Gastroesophageal sphincter (tissue), 3 donors: ENCODE results near the gene WAPL.

Source experiments
- POLR2A ChIP-seq, 2 donors: fragments of 450-650 bp; IDR thresholded peaks; one replicate each; pipeline ENCODE4 v1.6.1; 2017; ENCODE audit warnings: antibody characterized with exemption in 2 of 2, mild to moderate bottlenecking in 2 of 2, moderate library complexity in 1 of 2
- POLR2AphosphoS5 ChIP-seq: sonication (generic); formaldehyde crosslinking; IDR thresholded peaks from one replicate; pipeline ENCODE4 v1.6.1; 2017; ENCODE audit warnings: antibody characterized with exemption
- TF ChIP-seq, protein P1 (sequence below), 4 experiments: fragments of 200-600 bp in 2 of 4; fragments of 450-650 bp in 2 of 4; sonication (generic) in 1 of 4; IDR thresholded peaks; one replicate each; pipeline ENCODE4 v1.5.1; 2017 to 2019; ENCODE audit warnings: antibody characterized with exemption in 4 of 4, mild to moderate bottlenecking in 2 of 4, moderate library complexity in 2 of 4

DNA sequence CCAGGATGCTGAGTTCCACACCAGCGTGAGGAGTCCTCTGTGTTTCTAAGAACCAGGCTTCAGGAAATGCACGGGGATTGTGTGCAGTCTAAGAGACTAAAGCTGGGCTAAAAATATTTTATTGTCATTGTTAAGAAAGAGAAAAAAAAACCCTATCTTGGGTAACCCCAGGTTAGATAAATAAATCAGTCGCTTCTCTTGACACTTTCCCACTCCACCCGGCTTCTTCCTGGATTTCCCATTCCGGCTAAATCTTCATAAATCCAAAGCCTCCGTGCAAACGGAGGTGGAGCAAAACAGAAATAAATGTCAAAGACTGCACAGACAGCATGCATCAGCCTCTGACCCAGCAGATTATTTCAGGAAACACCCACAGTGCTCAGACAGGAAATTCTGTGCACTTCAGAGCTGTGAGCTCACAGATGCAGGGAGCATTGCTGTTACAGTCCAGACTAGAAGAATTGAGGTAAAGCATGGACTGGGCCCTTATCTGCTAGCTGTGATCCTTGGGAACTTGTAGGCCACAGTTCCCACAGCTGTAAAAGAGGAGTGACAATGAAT, 110.2 kb downstream of the WAPL start:
- TF ChIP-seq, protein P1, sequence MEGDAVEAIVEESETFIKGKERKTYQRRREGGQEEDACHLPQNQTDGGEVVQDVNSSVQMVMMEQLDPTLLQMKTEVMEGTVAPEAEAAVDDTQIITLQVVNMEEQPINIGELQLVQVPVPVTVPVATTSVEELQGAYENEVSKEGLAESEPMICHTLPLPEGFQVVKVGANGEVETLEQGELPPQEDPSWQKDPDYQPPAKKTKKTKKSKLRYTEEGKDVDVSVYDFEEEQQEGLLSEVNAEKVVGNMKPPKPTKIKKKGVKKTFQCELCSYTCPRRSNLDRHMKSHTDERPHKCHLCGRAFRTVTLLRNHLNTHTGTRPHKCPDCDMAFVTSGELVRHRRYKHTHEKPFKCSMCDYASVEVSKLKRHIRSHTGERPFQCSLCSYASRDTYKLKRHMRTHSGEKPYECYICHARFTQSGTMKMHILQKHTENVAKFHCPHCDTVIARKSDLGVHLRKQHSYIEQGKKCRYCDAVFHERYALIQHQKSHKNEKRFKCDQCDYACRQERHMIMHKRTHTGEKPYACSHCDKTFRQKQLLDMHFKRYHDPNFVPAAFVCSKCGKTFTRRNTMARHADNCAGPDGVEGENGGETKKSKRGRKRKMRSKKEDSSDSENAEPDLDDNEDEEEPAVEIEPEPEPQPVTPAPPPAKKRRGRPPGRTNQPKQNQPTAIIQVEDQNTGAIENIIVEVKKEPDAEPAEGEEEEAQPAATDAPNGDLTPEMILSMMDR (IDR thresholded peaks at IDR 0.05): no peak
- peak; percentile 33 for TF ChIP-seq POLR2AphosphoS5
- TF ChIP-seq POLR2A (IDR thresholded peaks at IDR 0.05): no peak
